GM12875 (cell line): ENCODE measurements around the gene MEG3.
"Not testable (repeated sequence)": the region's sequence is repeated elsewhere in the genome, so short reads cannot be mapped to it uniquely, and the experiment has no call there.

Source experiments
- H3K4me3 ChIP-seq: one replicate; pipeline ENCODE4 v1.5.1; 2011; ENCODE audit warnings: low read depth, low read length, control low read depth
- CTCF ChIP-seq: IDR thresholded peaks from 2 replicates; pipeline ENCODE4 v1.5.1; 2011; ENCODE audit warnings: low read depth, mild to moderate bottlenecking, control low read depth, inconsistent platforms, low read length, moderate library complexity, borderline replicate concordance; ENCODE audit not compliant: insufficient read depth

MEG3 gene

GRCh38 chr14:100816286-100816949 lies 9.5 kb upstream of the MEG3 start:
- H3K4me3 ChIP-seq = no peak overlapping the region
- no peak for TF ChIP-seq CTCF

- no peak overlapping the region for H3K4me3 ChIP-seq
- TF ChIP-seq CTCF = no peak
These were observed 8.7 kb upstream of the MEG3 start for GRCh38 chr14:100816950-100817901.

- H3K4me3 ChIP-seq = no peak overlapping the region
- TF ChIP-seq CTCF = no peak
These were observed 7.7 kb upstream of the MEG3 start for GRCh38 chr14:100818221-100818699.

GRCh38 chr14:100818923-100819322 lies 7.0 kb upstream of the MEG3 start:
- not testable (repeated sequence) for H3K4me3 ChIP-seq

GRCh38 chr14:100819453-100819828 lies 6.5 kb upstream of the MEG3 start:
- no peak overlapping the region for H3K4me3 ChIP-seq
- no peak for TF ChIP-seq CTCF

- no peak overlapping the region for H3K4me3 ChIP-seq
- no peak for TF ChIP-seq CTCF
These were observed 6.0 kb upstream of the MEG3 start for GRCh38 chr14:100819829-100820475.

GRCh38 chr14:100820957-100821356 lies 5.0 kb upstream of the MEG3 start:
- no peak for TF ChIP-seq CTCF
- no peak overlapping the region for H3K4me3 ChIP-seq
